ENCODE measurements around the gene DISC1.

GRCh38 chr1:231719485-231720183 lies 93.0 kb downstream of the DISC1 start:
- no peak for TF ChIP-seq CTCF (IDR thresholded peaks at IDR 0.05)
- TF ChIP-seq POLR2A (IDR thresholded peaks at IDR 0.05), result no peak
